BJ (cell line): ENCODE data around the gene PPP2R5C. TPM values are rescaled to one million over a fixed set of nuclear protein-coding genes. Genes with fewer than 3 reads are reported as not detected.

Source experiments
- CTCF ChIA-PET: fragments of 350-600 bp; formaldehyde crosslinking; extraction: SDS; loops from one replicate; lab custom pipeline; 2021; ENCODE audit warnings: antibody characterized with exemption, inconsistent platforms; lab: Yijun Ruan, JAX
- POLR2A ChIA-PET: fragments of 300-600 bp; sonication (Branson Sonifier 250); formaldehyde crosslinking; extraction: SDS; loops from one replicate; lab custom pipeline; 2021; ENCODE audit warnings: antibody characterized with exemption; lab: Charles Lee
- DNase-seq: peaks from one replicate; pipeline ENCODE4 v3.0.0-alpha.2; 2011; ENCODE audit warnings: low read depth
- H3K27me3 ChIP-seq: 2 replicates; pipeline ENCODE4 v1.6.0; 2011; ENCODE audit warnings: low read length; ENCODE audit not compliant: control insufficient read depth, insufficient read depth
- H3K36me3 ChIP-seq: 2 replicates; pipeline ENCODE4 v1.5.1; 2011; ENCODE audit warnings: low read length; ENCODE audit not compliant: control insufficient read depth, insufficient read depth
- H3K4me3 ChIP-seq: 2 replicates; pipeline ENCODE4 v1.5.1; 2011; ENCODE audit warnings: low read depth, mild to moderate bottlenecking, control low read depth, low read length
- polyA plus RNA-seq: library from polyadenylated mRNA; depleted of rRNA; stranded (reverse); fragments of >200 nt; gene quantifications from 2 replicates; pipeline ENCODE4 v1.2.3, GENCODE V29; 2011
- TF ChIP-seq, protein P1 (sequence below): IDR thresholded peaks from 2 replicates; pipeline ENCODE4 v1.5.1; 2011; ENCODE audit warnings: low read depth, mild to moderate bottlenecking, control low read depth, inconsistent platforms, low read length, moderate library complexity; ENCODE audit not compliant: insufficient read depth

The PPP2R5C gene
- polyA plus RNA-seq, 1 experiment = 55.8 TPM

- Histone ChIP-seq H3K36me3 (no peaks in the 10 kb centered on the region), H3K27me3 (no peaks in the 10 kb centered on the region), H3K4me3 (no peak overlapping the region)
- POLR2A ChIA-PET = no interaction called here
- TF ChIP-seq, protein P1, sequence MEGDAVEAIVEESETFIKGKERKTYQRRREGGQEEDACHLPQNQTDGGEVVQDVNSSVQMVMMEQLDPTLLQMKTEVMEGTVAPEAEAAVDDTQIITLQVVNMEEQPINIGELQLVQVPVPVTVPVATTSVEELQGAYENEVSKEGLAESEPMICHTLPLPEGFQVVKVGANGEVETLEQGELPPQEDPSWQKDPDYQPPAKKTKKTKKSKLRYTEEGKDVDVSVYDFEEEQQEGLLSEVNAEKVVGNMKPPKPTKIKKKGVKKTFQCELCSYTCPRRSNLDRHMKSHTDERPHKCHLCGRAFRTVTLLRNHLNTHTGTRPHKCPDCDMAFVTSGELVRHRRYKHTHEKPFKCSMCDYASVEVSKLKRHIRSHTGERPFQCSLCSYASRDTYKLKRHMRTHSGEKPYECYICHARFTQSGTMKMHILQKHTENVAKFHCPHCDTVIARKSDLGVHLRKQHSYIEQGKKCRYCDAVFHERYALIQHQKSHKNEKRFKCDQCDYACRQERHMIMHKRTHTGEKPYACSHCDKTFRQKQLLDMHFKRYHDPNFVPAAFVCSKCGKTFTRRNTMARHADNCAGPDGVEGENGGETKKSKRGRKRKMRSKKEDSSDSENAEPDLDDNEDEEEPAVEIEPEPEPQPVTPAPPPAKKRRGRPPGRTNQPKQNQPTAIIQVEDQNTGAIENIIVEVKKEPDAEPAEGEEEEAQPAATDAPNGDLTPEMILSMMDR = no peak
- CTCF ChIA-PET = interaction anchor here (0.7 to 4.9 kb wide), 4 partner anchors 21 to 355 kb away, joined by 3 to 39 read pairs (median 7); no protein-coding TSS in a partner anchor
- DNase-seq = no peak
Observed at GRCh38 chr14:101959277-101959676, 197.8 kb downstream of the PPP2R5C start.

GRCh38 chr14:101960225-101960624 lies 198.7 kb downstream of the PPP2R5C start:
- POLR2A ChIA-PET = no interaction called here
- no peak for DNase-seq
- H3K36me3 ChIP-seq = no peaks in the 10 kb centered on the region
- no peak overlapping the region for H3K4me3 ChIP-seq
- CTCF ChIA-PET = interaction anchor here (0.7 to 4.9 kb wide), 10 partner anchors 8 to 356 kb away, joined by 3 to 39 read pairs (median 4); no protein-coding TSS in a partner anchor
- H3K27me3 ChIP-seq = no peaks in the 10 kb centered on the region
- TF ChIP-seq, protein P1 = peak; percentile 56

- no peak overlapping the region for H3K4me3 ChIP-seq
- POLR2A ChIA-PET = no interaction called here
- H3K36me3 ChIP-seq = no peaks in the 10 kb centered on the region
- CTCF ChIA-PET = interaction anchor here (0.5 to 4.9 kb wide), 28 partner anchors 9 to 477 kb away, joined by 3 to 39 read pairs (median 4); partner anchors contain the start of gene HSP90AA1
- TF ChIP-seq, protein P1 = peak; percentile 96
- no peak for DNase-seq
- H3K27me3 ChIP-seq = no peaks in the 10 kb centered on the region
Observed at GRCh38 chr14:101961011-101961721, 199.7 kb downstream of the PPP2R5C start.

DNA sequence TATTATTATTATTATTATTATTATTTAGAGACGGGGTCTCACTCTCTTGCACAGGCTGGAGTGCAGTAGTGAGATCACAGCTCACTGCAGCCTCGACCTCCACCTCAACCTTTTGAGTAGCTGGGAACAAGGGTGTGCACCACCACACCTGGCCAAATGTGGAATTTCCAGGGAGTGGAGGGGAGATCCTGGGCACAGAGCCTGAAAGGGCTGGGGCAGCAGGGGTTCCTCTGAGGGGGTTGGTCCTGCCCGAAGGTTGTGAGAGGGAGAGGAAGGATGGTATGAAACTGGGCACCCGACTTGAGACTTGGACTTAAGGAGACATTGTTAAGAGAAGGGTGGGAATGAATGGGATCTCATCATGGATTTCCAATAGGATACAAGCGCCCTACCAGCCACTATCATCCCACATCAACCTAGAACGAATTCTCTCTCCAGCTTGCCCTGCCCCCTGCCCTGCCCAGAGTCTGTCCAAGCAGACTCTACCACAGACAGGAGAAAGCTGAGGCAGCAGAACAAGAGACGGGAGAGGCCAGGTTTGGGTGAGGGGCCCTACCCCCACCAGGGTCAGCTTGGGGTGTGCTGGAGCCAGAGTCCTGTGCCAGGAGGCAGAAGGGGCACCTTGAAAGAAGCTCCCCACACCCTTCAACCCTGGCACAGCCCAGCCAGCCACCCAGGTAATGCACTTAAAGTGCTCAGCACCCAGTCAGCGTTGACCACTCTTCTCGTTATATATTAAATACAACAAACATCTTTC lies 200.4 kb downstream of the PPP2R5C start:
- H3K36me3 ChIP-seq = no peaks in the 10 kb centered on the region
- ChIA-PET CTCF (interaction anchor here (0.8 to 4.9 kb wide), 23 partner anchors 9 to 477 kb away, joined by 3 to 39 read pairs (median 4); partner anchors contain the start of gene HSP90AA1), POLR2A (no interaction called here)
- no peaks in the 10 kb centered on the region for H3K27me3 ChIP-seq
- TF ChIP-seq, protein P1 = no peak
- DNase-seq = no peak
- no peak overlapping the region for H3K4me3 ChIP-seq

DNA sequence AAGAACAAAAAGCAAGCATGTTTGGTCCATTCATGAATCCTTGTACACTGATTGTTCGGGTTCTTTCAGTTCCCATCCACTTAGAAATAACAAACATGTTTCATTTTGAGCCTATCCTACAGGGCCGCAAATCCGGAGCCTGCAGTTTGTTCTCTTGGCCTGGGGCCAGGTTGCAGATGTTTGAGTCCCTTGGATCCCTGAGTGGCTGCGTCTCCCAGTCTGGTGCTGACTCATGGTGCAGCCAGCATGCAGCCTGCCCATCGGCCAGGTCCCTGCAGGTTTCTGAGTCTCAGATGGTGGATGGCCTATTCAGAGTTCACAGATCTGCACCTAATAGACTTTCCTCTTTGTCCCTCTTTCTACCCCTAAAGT lies 201.0 kb downstream of the PPP2R5C start:
- ChIA-PET POLR2A (no interaction called here), CTCF (interaction anchor here (1.0 to 4.9 kb wide), 10 partner anchors 11 to 363 kb away, joined by 3 to 39 read pairs (median 4); partner anchors contain the start of gene HSP90AA1)
- Histone ChIP-seq H3K36me3 (no peaks in the 10 kb centered on the region), H3K4me3 (no peak overlapping the region), H3K27me3 (no peaks in the 10 kb centered on the region)
- TF ChIP-seq, protein P1 = no peak
- no peak for DNase-seq
